ENCODE measurements around the gene WDR55. TPM values are rescaled to one million over a fixed set of nuclear protein-coding genes. Genes with fewer than 3 reads are reported as not detected.

WDR55 gene
- total and polyA plus RNA-seq, 11 donors: 9.6 to 19.3 (median 12.2) TPM

- intact Hi-C loops (cut with DNase I): loop anchor here in 6 of 10 donors (2.0 to 10.0 kb wide), 5 partner anchors 61 to 257 kb away; partner anchors contain the start of genes APBB3 (in 2 of the 6), SLC35A4 (in 2 of the 6) and ANKHD1 (in 1 of the 6)
- Histone ChIP-seq H3K4me3 (peak overlapping the region; percentile 32 to 67 (median 57)), H3K27me3 (no peaks in the 10 kb centered on the region), H3K9me3 (peaks cover 0 to 7% (median 0%) of the 10 kb centered on the region in 12 donors), H3K36me3 (peaks cover 0 to 3% (median 0%) of the 10 kb centered on the region in 9 donors), H3K27ac (peak overlapping the region in 11 of 12 donors; percentile 50 to 95 (median 71)), H3K4me1 (peaks cover 0 to 34% (median 16%) of the 10 kb centered on the region in 12 donors)
- peak in 2 of 5 donors; percentile 25 to 67 for DNase-seq
- TF ChIP-seq POLR2A (IDR thresholded peaks at IDR 0.05): no peak
- no peak for TF ChIP-seq CTCF (IDR thresholded peaks at IDR 0.05)
- 12 to 23% (median 17%) methylated on average over 21 to 36 of the region's 36 CpGs for WGBS, 4 donors
- ATAC-seq: peak; percentile 40 to 52 (median 50)
Measured at GRCh38 chr5:140631831-140632365, 32.8 kb upstream of the WDR55 start.

- no peaks in the 10 kb centered on the region for H3K27me3 ChIP-seq
- H3K4me1 ChIP-seq: peaks cover 0 to 40% (median 16%) of the 10 kb centered on the region in 12 donors
- H3K9me3 ChIP-seq: peaks cover 0 to 7% (median 0%) of the 10 kb centered on the region in 12 donors
- 1 to 7% (median 1%) methylated on average over 7 to 51 of the region's 51 CpGs for WGBS, 4 donors
- intact Hi-C loops (cut with DNase I): loop anchor here in 6 of 10 donors (2.0 to 10.0 kb wide), 5 partner anchors 62 to 258 kb away; partner anchors contain the start of genes APBB3 (in 2 of the 6), SLC35A4 (in 2 of the 6) and ANKHD1 (in 1 of the 6)
- peak overlapping the region; percentile 32 to 67 (median 57) for H3K4me3 ChIP-seq
- peaks cover 0 to 3% (median 0%) of the 10 kb centered on the region in 9 donors for H3K36me3 ChIP-seq
- TF ChIP-seq CTCF (IDR thresholded peaks at IDR 0.05) (no peak), POLR2A (IDR thresholded peaks at IDR 0.05) (peak in 1 of 2 donors; percentile 15)
- peak overlapping the region in 11 of 12 donors; percentile 50 to 95 (median 71) for H3K27ac ChIP-seq
- DNase-seq (peak; percentile 52 to 85 (median 71)), ATAC-seq (peak; percentile 60 to 82 (median 77))
Measured at GRCh38 chr5:140632366-140633020, 32.2 kb upstream of the WDR55 start.

- Histone ChIP-seq H3K9me3 (peaks cover 0 to 4% (median 0%) of the 10 kb centered on the region in 12 donors), H3K27me3 (no peaks in the 10 kb centered on the region), H3K36me3 (peaks cover 0 to 3% (median 0%) of the 10 kb centered on the region in 9 donors), H3K4me1 (peaks cover 0 to 44% (median 16%) of the 10 kb centered on the region in 12 donors), H3K27ac (peak within 1 kb of the TSS in 11 of 12 donors; percentile 50 to 95 (median 71)), H3K4me3 (peak within 1 kb of the TSS; percentile 32 to 67 (median 57))
- peak; percentile 53 to 69 (median 62) for ATAC-seq
- peak in 1 of 12 donors; percentile 17 for TF ChIP-seq CTCF (IDR thresholded peaks at IDR 0.05)
- no peak for TF ChIP-seq POLR2A (IDR thresholded peaks at IDR 0.05)
- WGBS, 4 donors: 9 to 17% (median 11%) methylated on average over 14 to 16 of the region's 16 CpGs
- intact Hi-C loops (cut with DNase I): loop anchor here in 6 of 10 donors (2.0 to 10.0 kb wide), 5 partner anchors 62 to 258 kb away; partner anchors contain the start of genes APBB3 (in 2 of the 6), SLC35A4 (in 2 of the 6) and ANKHD1 (in 1 of the 6)
- DNase-seq: peak in 4 of 5 donors; percentile 55 to 75 (median 68)
Measured at GRCh38 chr5:140633021-140633471, 31.7 kb upstream of the WDR55 start, which contains the start of gene CD14. TSS of gene CD14 (minus strand) at chr5:140633175. CDS start at chr5:140633071, 104 bp downstream.
